IPS-18a (cell line): ENCODE measurements around the gene GNRH2.
"Not testable (repeated sequence)": the region's sequence is repeated elsewhere in the genome, so short reads cannot be mapped to it uniquely, and the experiment has no call there.

Source experiments
- H3K27ac ChIP-seq: one replicate; pipeline ENCODE4 v1.5.1; 2013; ENCODE audit warnings: low read length
- H3K27me3 ChIP-seq: one replicate; pipeline ENCODE4 v1.6.1; 2013; ENCODE audit warnings: mild to moderate bottlenecking, low read length; ENCODE audit not compliant: control insufficient read depth, insufficient read depth
- H3K36me3 ChIP-seq: one replicate; pipeline ENCODE4 v1.6.1; 2013; ENCODE audit warnings: low read depth, low read length; ENCODE audit not compliant: control insufficient read depth
- H3K4me1 ChIP-seq: one replicate; pipeline ENCODE4 v1.6.1; 2013; ENCODE audit warnings: low read depth, low read length; ENCODE audit not compliant: control insufficient read depth
- H3K4me3 ChIP-seq: one replicate; pipeline ENCODE4 v1.5.1; 2013; ENCODE audit warnings: low read length
- H3K9ac ChIP-seq: one replicate; pipeline ENCODE4 v1.6.1; 2013; ENCODE audit warnings: mild to moderate bottlenecking, low read length, moderate library complexity
- H3K9me3 ChIP-seq: one replicate; pipeline ENCODE4 v1.6.1; 2013; ENCODE audit warnings: low read depth, low read length; ENCODE audit not compliant: control insufficient read depth

The GNRH2 gene, protein sequence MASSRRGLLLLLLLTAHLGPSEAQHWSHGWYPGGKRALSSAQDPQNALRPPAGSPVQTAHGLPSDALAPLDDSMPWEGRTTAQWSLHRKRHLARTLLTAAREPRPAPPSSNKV

DNA sequence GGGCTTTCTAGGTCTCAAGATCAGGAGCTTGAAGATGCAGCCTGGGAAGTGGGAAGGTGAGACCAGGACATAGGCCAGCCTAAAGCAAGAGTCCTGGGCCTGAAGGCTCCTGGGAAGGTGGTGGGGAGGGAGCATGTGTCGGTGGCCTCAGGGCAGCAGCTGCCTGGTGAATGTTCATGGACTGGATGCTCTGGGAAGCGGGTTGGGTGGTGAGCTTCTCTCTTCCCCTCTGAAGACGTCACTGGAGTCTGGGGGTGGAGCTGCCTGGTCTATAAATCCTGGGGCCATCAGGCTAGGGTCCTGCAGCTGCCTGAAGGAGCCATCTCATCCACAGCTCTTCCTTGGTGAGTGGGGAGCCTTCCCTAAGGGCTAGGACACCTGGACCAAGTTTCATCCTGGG, at the start of gene GNRH2:
Gene GNRH2, plus strand, starts transcription at position 301 of the 400 bp plus-strand sequence. CDS start 793 bp downstream, outside the sequence.
- no peaks in the 10 kb centered on the region for H3K27me3 ChIP-seq
- no peak within 1 kb of the TSS for H3K27ac ChIP-seq
- H3K9ac ChIP-seq, result no peak within 1 kb of the TSS
- H3K4me3 ChIP-seq, result no peak within 1 kb of the TSS
- peaks cover 26% of the 10 kb centered on the region for H3K36me3 ChIP-seq
- peaks cover 11% of the 10 kb centered on the region for H3K4me1 ChIP-seq
- no peaks in the 10 kb centered on the region for H3K9me3 ChIP-seq

DNA sequence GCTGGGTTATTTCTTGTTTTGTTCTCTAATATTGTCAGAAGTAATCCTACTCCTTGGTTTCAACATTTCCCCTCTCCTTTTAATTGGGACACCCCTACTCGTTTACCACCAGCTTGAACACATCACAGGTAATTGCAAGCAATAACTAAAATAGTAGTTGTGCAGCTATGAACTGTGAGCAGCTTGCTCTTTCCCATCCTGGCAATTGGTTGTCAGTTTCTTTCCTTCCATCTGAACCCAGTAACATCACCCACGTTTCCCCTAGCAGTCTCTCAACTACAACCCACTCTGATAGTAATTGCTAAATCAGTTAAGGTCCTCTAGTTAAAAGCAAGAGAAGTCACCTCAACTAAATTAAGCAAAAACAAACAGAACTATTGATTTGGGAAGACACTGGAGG, 47.6 kb upstream of the GNRH2 start:
- Histone ChIP-seq H3K9ac (no peak overlapping the region), H3K36me3 (peaks cover 20% of the 10 kb centered on the region), H3K27ac (no peak overlapping the region), H3K4me3 (no peak overlapping the region), H3K27me3 (no peaks in the 10 kb centered on the region), H3K9me3 (no peaks in the 10 kb centered on the region), H3K4me1 (no peaks in the 10 kb centered on the region)

DNA sequence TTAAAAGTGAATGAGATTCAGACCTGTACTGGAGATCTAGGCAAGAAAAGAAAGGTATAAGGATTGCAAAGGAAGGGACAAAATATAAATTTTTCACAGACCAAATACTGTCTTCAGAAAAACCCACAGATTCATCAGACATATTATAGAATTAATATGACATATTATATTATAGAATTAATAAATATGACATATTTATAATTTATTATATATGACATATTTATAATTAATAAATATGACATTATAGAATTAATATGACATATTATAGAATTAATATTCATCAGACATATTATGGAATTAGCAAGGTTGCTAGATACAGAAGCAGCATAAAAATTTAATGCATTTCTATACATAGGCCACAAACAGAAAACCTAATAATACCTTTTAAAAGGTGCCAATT, 44.7 kb upstream of the GNRH2 start:
- peaks cover 9% of the 10 kb centered on the region for H3K36me3 ChIP-seq
- H3K27me3 ChIP-seq, result no peaks in the 10 kb centered on the region

DNA sequence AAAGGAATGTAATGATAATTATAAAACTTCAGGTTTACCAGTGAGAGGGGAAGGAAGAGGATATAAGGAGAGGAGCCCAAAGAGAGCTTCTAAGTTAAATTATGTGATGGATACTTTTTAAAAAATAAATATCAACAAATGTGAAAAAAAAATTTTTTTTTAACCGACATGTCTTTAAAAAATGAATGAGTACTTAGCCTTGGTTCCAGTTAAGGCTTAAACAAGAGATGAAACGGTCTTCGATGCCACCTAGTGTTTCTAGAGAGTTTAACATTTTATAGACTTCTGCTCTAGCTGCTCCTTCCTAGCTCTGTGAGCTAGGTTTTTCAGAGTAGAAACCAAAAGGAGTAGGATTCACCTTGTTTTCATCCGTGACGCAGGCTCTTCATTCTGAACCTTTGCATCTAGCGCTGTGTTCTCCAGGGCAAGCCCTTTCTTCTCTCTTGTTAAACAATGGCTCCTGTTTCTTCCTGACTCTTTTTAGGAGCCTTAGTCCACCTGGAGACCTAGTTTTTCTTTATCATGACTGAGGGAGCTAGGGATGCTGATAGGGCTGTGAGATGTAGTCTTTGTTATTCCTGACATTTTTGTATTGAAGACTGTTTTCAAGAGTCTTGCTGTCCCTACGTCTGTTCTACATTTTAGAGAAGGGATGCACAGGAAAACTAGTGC, 42.4 kb upstream of the GNRH2 start:
- no peak overlapping the region for H3K4me3 ChIP-seq
- H3K4me1 ChIP-seq, result no peaks in the 10 kb centered on the region
- no peak overlapping the region for H3K9ac ChIP-seq
- H3K9me3 ChIP-seq, result no peaks in the 10 kb centered on the region
- H3K27ac ChIP-seq, result no peak overlapping the region
- no peaks in the 10 kb centered on the region for H3K27me3 ChIP-seq
- peaks cover 9% of the 10 kb centered on the region for H3K36me3 ChIP-seq

More for the DNA sequence above, 44.7 kb upstream of the GNRH2 start:
- Histone ChIP-seq H3K4me3 (no peak overlapping the region), H3K27ac (no peak overlapping the region), H3K9ac (no peak overlapping the region), H3K9me3 (no peaks in the 10 kb centered on the region), H3K4me1 (no peaks in the 10 kb centered on the region)

DNA sequence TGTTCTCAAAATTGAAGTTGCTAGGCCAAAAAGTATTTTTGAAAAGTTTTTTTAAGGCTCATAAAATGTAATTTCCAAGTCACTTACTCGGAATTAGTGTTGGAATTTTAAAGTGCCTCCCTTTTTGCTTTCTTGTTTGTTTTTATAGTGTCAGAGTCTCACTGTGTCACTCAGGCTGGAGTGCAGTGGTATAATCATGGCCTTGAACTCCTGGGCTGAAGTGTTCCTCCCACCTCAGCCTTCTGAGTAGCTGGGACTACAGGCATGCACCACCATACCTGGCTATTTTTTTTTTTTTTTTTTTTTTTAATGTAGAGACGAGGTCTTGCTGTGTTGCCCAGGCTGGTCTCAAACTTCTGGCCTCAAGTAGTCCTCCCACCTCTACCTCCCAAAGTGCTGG, 40.0 kb upstream of the GNRH2 start:
- H3K9ac ChIP-seq, result no peak overlapping the region

DNA sequence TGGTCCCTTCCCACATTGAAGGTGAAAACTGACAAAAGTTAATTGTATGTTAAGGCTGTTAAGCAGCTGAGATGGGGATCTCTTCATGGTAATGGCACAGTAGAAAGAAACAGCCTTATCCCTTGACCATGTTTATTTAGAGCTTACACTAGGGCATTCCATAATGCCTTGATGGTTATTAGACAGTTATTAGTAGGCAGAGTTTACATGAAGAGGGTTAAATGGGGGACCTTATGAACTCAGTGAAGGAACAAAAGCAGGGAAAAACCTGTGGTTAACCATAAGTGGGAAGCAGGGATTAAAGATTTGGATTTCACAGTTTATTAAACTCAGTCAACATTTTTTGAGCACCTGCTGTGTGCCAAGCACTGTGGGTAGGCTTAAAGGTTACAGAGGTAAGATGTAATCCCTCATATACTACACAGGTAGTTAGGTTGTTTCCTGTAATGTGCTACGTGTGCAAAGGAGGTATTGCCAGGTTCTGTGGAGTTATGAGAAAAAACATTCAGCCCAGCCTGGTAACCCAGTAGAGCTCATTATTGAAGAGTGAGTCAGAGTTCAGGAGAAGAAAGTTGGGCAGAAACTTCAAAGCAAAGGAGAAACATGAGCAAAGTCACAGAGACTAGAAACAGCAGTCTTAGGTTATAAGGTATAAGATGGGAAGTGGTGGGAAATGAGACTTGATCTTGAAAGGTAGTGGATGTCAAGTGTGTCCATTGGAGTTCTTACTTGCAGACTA, 32.3 kb upstream of the GNRH2 start:
- H3K27ac ChIP-seq, result no peak overlapping the region
- H3K4me1 ChIP-seq, result no peaks in the 10 kb centered on the region
- no peak overlapping the region for H3K9ac ChIP-seq
- no peaks in the 10 kb centered on the region for H3K9me3 ChIP-seq
- no peak overlapping the region for H3K4me3 ChIP-seq
- no peaks in the 10 kb centered on the region for H3K27me3 ChIP-seq
- peaks cover 21% of the 10 kb centered on the region for H3K36me3 ChIP-seq

More for the DNA sequence above, 40.0 kb upstream of the GNRH2 start:
- Histone ChIP-seq H3K27ac (no peak overlapping the region), H3K27me3 (no peaks in the 10 kb centered on the region), H3K4me3 (no peak overlapping the region), H3K9me3 (no peaks in the 10 kb centered on the region), H3K36me3 (peaks cover 22% of the 10 kb centered on the region), H3K4me1 (no peaks in the 10 kb centered on the region)

DNA sequence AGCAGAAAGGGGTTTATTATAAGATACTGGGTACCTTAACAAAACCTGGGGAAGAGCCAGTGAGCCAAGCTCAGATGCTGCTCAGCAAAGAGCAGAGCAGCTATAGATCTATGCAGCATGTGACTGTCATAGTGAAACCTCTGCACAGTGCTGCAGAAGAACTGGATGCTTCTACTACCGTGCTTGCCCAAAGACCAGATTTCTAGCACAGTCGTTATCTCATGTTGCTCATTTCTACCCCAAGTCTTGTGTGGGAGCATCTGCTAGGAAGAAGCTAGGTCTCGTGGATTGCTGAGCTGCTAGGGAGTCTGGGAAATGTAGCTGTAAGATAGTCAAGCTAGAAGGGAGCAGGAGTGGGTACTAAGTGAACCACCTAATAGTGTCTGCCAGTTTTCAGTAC, 31.7 kb upstream of the GNRH2 start:
- Histone ChIP-seq H3K9ac (no peak overlapping the region), H3K36me3 (peaks cover 16% of the 10 kb centered on the region), H3K27me3 (no peaks in the 10 kb centered on the region), H3K4me1 (no peaks in the 10 kb centered on the region), H3K4me3 (no peak overlapping the region), H3K27ac (no peak overlapping the region), H3K9me3 (no peaks in the 10 kb centered on the region)

DNA sequence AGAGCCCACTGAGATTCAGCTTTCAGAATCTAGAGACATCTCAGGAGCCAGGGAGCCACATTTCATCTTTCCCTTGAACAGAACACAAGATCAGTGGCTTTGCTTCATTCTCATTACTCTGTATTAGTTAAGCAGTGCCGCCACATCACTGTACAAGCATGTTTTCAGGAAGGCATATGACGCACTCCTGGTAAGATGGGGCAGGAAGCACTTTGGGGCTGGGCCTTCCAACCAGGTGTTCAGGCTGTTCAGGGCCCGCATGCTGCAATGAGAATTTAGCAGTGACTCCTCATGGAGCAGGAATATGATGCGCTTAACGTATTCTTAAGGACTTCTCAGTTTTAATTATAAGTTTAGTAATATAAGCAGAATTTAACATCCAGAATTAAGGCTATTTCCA, 29.7 kb upstream of the GNRH2 start:
- Histone ChIP-seq H3K4me3 (no peak overlapping the region), H3K27me3 (no peaks in the 10 kb centered on the region), H3K36me3 (peaks cover 12% of the 10 kb centered on the region), H3K9me3 (no peaks in the 10 kb centered on the region), H3K9ac (no peak overlapping the region), H3K4me1 (no peaks in the 10 kb centered on the region), H3K27ac (no peak overlapping the region)

DNA sequence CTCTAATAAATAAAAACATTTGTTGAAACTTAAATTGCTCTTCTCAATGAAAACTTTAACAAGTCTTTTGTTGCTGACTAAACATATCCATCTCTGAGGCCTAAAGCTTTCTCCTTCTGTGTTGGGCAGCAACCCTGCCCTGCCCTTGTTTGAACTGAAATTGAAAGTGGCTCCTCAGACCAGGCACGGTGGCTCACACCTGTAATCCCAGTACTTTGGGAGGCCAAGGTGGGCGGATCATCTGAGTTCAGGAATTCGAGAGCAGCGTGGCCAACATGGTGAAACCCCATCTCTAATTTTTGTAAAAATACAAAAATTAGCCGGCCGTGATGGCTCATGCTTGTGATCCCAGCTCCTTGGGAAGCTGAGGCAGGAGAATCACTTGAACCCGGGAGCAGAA, 29.2 kb upstream of the GNRH2 start:
- no peak overlapping the region for H3K4me3 ChIP-seq
- H3K4me1 ChIP-seq, result no peaks in the 10 kb centered on the region
- no peaks in the 10 kb centered on the region for H3K27me3 ChIP-seq
- H3K27ac ChIP-seq, result no peak overlapping the region
- peaks cover 12% of the 10 kb centered on the region for H3K36me3 ChIP-seq
- H3K9me3 ChIP-seq, result no peaks in the 10 kb centered on the region
- no peak overlapping the region for H3K9ac ChIP-seq

DNA sequence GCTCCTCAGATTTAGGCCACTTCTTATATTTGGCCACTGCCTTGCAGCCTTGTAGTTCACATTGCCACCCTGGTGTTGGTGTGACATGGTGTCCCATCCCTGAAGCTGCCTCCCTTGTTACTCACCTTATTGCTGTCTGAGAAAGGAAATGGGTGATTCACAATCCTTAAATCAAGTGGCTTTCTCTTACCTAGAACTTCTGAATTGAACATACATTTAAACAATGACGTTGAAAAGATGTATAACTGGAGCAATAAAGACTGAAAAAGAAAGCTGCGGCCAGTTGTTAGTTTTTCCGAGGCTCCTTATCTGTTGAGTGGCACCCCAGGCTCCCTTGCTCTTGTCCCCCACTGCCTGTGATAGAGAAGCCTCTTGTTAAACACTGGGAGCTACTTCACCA, 28.8 kb upstream of the GNRH2 start:
- Histone ChIP-seq H3K4me1 (no peaks in the 10 kb centered on the region), H3K36me3 (peaks cover 12% of the 10 kb centered on the region), H3K27ac (no peak overlapping the region), H3K27me3 (no peaks in the 10 kb centered on the region), H3K9me3 (no peaks in the 10 kb centered on the region), H3K9ac (no peak overlapping the region), H3K4me3 (no peak overlapping the region)

DNA sequence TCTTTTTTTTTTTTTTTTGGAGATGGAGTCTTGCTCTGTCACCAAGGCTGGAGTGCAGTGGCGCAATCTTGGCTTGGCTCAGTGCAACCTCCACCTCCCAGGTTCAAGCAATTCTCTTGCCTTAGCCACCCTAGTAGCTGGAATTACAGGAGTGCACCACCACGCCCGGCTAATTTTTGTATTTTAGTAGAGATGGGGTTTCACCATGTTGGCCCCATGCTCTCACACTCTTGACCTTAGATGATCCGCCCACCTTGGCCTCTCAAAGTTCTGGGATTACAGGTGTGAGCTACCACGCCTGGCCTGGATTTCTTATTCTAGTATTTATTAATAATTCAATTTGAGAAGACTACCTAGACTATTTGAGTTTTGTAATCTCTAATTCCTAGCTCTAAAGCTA, 28.1 kb upstream of the GNRH2 start:
- H3K36me3 ChIP-seq, result peaks cover 12% of the 10 kb centered on the region
- not testable (repeated sequence) for H3K9me3 ChIP-seq, H3K9ac ChIP-seq, H3K27me3 ChIP-seq, H3K4me1 ChIP-seq, H3K4me3 ChIP-seq, H3K27ac ChIP-seq

DNA sequence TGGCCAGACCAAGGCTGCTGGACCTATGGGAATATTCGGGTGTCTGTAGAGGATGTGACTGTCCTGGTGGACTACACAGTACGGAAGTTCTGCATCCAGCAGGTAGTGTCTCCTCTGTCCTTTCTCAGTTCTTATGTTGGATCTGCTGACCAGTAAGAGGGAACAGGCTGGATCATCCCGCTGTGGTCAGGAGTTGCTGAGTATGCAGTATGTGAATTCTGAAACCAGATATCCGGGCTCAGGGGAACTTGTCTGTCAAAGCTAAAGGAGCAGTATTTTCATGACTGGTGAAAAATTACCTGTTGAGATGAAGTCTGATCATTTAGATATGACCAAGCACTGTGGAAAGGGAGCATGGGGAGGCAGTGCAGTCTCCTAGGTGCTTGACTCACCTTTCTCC, 22.1 kb upstream of the GNRH2 start:
- Histone ChIP-seq H3K27me3 (no peaks in the 10 kb centered on the region), H3K9ac (no peak overlapping the region), H3K36me3 (peaks cover 33% of the 10 kb centered on the region), H3K27ac (no peak overlapping the region), H3K4me1 (no peaks in the 10 kb centered on the region), H3K4me3 (no peak overlapping the region), H3K9me3 (no peaks in the 10 kb centered on the region)
